PC-9 (cell line): ENCODE results near the gene DPYSL5. TPM values are rescaled to one million over a fixed set of nuclear protein-coding genes. Genes with fewer than 3 reads are reported as not detected.

Experiments
- BruUV-seq: library from RNA; stranded (reverse); fragments of 400-500 nt; replicated peaks from 2 replicates; lab custom pipeline; 2021; lab: Mats Ljungman, UMichigan
- CTCF ChIA-PET: fragments of 300-600 bp; sonication (Branson Sonifier 250); formaldehyde crosslinking; loops from one replicate; lab custom pipeline; 2022; ENCODE audit warnings: antibody characterized with exemption; lab: Charles Lee
- POLR2A ChIA-PET: fragments of 300-600 bp; sonication (Branson Sonifier 250); formaldehyde crosslinking; loops from one replicate; lab custom pipeline; 2022; ENCODE audit warnings: antibody characterized with exemption; ENCODE audit not compliant: unreplicated experiment; lab: Charles Lee
- DNase-seq, 2 experiments: peaks; one replicate each; pipeline versions ENCODE4 v3.0.0 to v3.0.0-alpha.2; 2015 to 2022; ENCODE audit warnings: mixed read lengths in 1 of 2
- H2AFZ ChIP-seq: fragments of 200-600 bp; sonication (generic); 2 replicates; pipeline ENCODE4 v1.8.1; 2017; ENCODE audit warnings: antibody characterized with exemption
- H3F3A ChIP-seq: fragments of 200-600 bp; sonication (generic); 2 replicates; pipeline ENCODE4 v1.8.1; 2017; ENCODE audit warnings: antibody characterized with exemption, mild to moderate bottlenecking, low read depth; ENCODE audit not compliant: insufficient read depth
- H3K27ac ChIP-seq: fragments of 200-600 bp; sonication (generic); 2 replicates; pipeline ENCODE4 v1.6.1; 2016; ENCODE audit warnings: mixed run types
- H3K27me3 ChIP-seq: fragments of 200-600 bp; sonication (generic); 2 replicates; pipeline ENCODE4 v1.6.1; 2016; ENCODE audit warnings: low read depth, mixed run types; ENCODE audit not compliant: insufficient read depth
- H3K36me3 ChIP-seq: fragments of 200-600 bp; sonication (generic); 2 replicates; pipeline ENCODE4 v1.6.1; 2016; ENCODE audit warnings: low read depth, mixed run types
- H3K4me1 ChIP-seq: fragments of 200-600 bp; sonication (generic); replicated peaks from 2 replicates; pipeline ENCODE4 v1.6.1; 2016; ENCODE audit warnings: mixed run types; ENCODE audit not compliant: insufficient read depth
- H3K4me2 ChIP-seq: fragments of 200-600 bp; sonication (generic); 2 replicates; pipeline ENCODE4 v1.6.1; 2017; ENCODE audit warnings: mixed run types
- H3K4me3 ChIP-seq: fragments of 200-600 bp; sonication (generic); 2 replicates; pipeline ENCODE4 v1.6.1; 2016; ENCODE audit warnings: mixed run types
- H3K79me2 ChIP-seq: fragments of 200-600 bp; sonication (generic); 2 replicates; pipeline ENCODE4 v1.6.1; 2017; ENCODE audit warnings: low read depth, mixed run types
- H3K9me2 ChIP-seq: fragments of 200-600 bp; sonication (generic); 2 replicates; pipeline ENCODE4 v1.8.1; 2017; ENCODE audit warnings: mild to moderate bottlenecking; ENCODE audit not compliant: insufficient read depth
- H3K9me3 ChIP-seq: fragments of 200-600 bp; sonication (generic); 2 replicates; pipeline ENCODE4 v1.8.1; 2016; ENCODE audit warnings: low read depth; ENCODE audit not compliant: insufficient read depth
- H4K20me1 ChIP-seq: fragments of 200-600 bp; sonication (generic); 2 replicates; pipeline ENCODE4 v1.8.1; 2017; ENCODE audit not compliant: insufficient read depth
- EZH2 ChIP-seq: fragments of 200-600 bp; sonication (generic); IDR thresholded peaks from 2 replicates; pipeline ENCODE4 v1.8.0; 2017; ENCODE audit warnings: antibody characterized with exemption, low read depth
- intact Hi-C: fragments of 100-400 bp; cut with micrococcal nuclease; formaldehyde crosslinking; loops from one replicate; pipeline ENCODE4 v1.10.0; 2022; ENCODE audit not compliant: unreplicated experiment
- total RNA-seq: library from RNA; stranded (reverse); gene quantifications from 2 replicates; pipeline ENCODE4 v1.2.3, GENCODE V29; 2021
- TF ChIP-seq, protein P1 (sequence below): fragments of 200-600 bp; sonication (generic); conservative IDR thresholded peaks from 2 replicates; pipeline ENCODE4 v1.6.1; 2017; ENCODE audit warnings: mixed run types, antibody characterized with exemption, mild to moderate bottlenecking, moderate library complexity

DPYSL5 gene
- total RNA-seq, 1 experiment from 2014 or later, result not detected

DNA sequence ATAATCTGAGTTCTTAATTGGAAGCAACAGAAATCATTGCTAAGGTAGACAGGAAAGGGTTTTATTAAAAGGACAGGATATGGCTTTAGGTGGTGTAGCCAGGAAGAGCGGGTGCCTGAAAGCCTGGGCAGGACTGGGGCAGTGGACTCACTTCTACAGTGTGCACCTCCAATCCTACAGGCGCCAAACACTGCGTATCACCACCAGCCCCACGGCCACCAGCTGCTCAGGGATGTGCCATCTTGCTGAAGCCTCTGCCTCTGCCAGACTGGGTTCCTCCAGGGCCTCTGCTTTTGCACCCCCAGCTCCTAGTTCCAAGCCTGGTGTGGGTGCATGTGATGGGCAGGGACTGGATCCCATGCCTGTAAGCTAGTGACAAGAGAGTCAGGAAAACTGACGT is 29.7 kb upstream of the DPYSL5 start:
- Histone ChIP-seq H3K27ac (no peak overlapping the region), H3K4me3 (no peak overlapping the region), H3K27me3 (no peaks in the 10 kb centered on the region; the same call in 1 of the 2 replicates), H3F3A (no peaks in the 10 kb centered on the region), H3K9me3 (no peaks in the 10 kb centered on the region), H3K36me3 (no peaks in the 10 kb centered on the region), H3K4me1 (no peaks in the 10 kb centered on the region), H4K20me1 (no peaks in the 10 kb centered on the region), H3K9me2 (no peaks in the 10 kb centered on the region), H2AFZ (no peak overlapping the region), H3K4me2 (no peak overlapping the region), H3K79me2 (no peaks in the 10 kb centered on the region)
- no TSS peak for BruUV-seq
- intact Hi-C loops, result no loop called here
- no peak for DNase-seq
- ChIA-PET CTCF (no interaction called here), POLR2A (no interaction called here)
- TF ChIP-seq EZH2, result no peak
- TF ChIP-seq, protein P1, sequence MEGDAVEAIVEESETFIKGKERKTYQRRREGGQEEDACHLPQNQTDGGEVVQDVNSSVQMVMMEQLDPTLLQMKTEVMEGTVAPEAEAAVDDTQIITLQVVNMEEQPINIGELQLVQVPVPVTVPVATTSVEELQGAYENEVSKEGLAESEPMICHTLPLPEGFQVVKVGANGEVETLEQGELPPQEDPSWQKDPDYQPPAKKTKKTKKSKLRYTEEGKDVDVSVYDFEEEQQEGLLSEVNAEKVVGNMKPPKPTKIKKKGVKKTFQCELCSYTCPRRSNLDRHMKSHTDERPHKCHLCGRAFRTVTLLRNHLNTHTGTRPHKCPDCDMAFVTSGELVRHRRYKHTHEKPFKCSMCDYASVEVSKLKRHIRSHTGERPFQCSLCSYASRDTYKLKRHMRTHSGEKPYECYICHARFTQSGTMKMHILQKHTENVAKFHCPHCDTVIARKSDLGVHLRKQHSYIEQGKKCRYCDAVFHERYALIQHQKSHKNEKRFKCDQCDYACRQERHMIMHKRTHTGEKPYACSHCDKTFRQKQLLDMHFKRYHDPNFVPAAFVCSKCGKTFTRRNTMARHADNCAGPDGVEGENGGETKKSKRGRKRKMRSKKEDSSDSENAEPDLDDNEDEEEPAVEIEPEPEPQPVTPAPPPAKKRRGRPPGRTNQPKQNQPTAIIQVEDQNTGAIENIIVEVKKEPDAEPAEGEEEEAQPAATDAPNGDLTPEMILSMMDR, result no peak

DNA sequence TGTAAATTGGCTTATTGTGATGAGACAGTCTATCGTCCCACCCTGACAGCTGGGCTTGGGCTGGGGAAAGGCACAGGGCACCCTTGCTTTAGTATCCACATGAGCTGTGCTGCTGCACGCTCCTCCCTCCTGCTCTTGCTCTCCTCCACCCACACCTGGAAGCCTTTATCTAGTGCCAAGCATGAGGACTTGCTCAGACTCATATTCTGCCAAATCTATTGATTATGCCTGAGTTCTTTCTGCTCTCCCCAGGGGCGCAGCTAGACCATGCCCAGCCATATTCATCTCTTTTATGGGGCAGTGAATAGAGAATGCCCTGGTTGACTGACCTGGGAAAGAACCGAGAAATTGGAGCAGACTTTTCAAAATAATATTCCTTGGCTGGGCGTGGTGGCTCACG is 29.0 kb upstream of the DPYSL5 start:
- Histone ChIP-seq H3K4me1 (no peaks in the 10 kb centered on the region), H3K9me2 (no peaks in the 10 kb centered on the region), H3K4me3 (no peak overlapping the region), H3K27me3 (no peaks in the 10 kb centered on the region; the same call in 1 of the 2 replicates), H3K4me2 (no peak overlapping the region), H3K9me3 (no peaks in the 10 kb centered on the region), H4K20me1 (no peaks in the 10 kb centered on the region), H3F3A (no peaks in the 10 kb centered on the region), H3K36me3 (no peaks in the 10 kb centered on the region), H3K27ac (no peak overlapping the region), H3K79me2 (no peaks in the 10 kb centered on the region), H2AFZ (no peak overlapping the region)
- ChIA-PET CTCF (interaction anchor here (0.5 kb wide), 1 partner anchor 285 kb away, joined by 3 read pairs; no protein-coding TSS in a partner anchor), POLR2A (interaction anchor here (0.6 kb wide), 1 partner anchor 276 kb away, joined by 3 read pairs; no protein-coding TSS in a partner anchor)
- DNase-seq, result no peak
- no TSS peak for BruUV-seq
- TF ChIP-seq EZH2, result no peak
- TF ChIP-seq, protein P1, result no peak
- intact Hi-C loops, result no loop called here

DNA sequence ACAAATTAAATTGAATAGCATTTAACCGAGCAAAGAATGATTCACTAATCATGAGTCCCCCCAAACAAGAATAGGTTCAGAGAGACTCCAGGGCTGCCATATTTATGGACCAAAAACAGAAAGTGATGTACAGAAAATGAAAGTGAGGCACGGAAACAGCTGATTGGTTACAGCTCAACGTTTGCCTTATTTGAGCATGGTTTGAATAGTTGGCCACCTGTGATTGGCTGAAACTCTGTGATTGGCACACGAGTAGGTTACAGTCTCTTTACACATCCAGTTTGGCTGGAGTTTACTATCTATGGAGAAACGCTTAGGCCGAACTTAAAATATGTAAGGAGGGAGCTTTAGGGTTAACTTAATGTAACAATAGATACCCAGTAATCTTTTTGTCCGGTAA is 27.0 kb upstream of the DPYSL5 start:
- POLR2A ChIA-PET, result no interaction called here
- no TSS peak for BruUV-seq
- H4K20me1 ChIP-seq, result no peaks in the 10 kb centered on the region

DNA sequence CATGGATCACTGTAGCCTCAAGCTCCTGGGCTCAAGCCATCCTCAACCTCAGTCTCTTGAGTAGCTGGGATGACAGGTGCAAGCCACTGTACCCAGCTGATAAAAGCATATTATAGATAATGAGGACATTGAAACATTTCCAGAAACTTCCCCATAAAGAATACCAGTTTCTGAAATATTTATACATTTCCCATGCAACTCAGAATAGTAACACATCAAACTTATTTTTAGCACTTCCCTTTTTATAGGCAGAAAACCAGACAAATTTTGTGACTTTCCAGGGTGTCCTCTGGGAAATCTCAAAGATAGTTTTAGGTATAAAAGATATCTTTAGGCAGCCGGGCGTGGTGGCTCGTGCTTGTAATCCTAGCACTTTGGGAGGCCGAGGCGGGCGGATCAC is 25.1 kb upstream of the DPYSL5 start:
- BruUV-seq, result no TSS peak
- DNase-seq, result no peak
- CTCF ChIA-PET, result no interaction called here
- intact Hi-C loops, result no loop called here
- Histone ChIP-seq H3K27ac (no peak overlapping the region), H2AFZ (no peak overlapping the region), H3K9me3 (no peaks in the 10 kb centered on the region), H3K27me3 (no peaks in the 10 kb centered on the region; the same call in 1 of the 2 replicates), H3F3A (no peaks in the 10 kb centered on the region), H3K9me2 (no peaks in the 10 kb centered on the region), H4K20me1 (no peaks in the 10 kb centered on the region), H3K79me2 (no peaks in the 10 kb centered on the region), H3K36me3 (no peaks in the 10 kb centered on the region), H3K4me3 (no peak overlapping the region), H3K4me2 (no peak overlapping the region), H3K4me1 (no peaks in the 10 kb centered on the region)
- POLR2A ChIA-PET, result no interaction called here
- TF ChIP-seq EZH2, result no peak
- TF ChIP-seq, protein P1, result no peak

More for the DNA sequence above, 27.0 kb upstream of the DPYSL5 start:
- Histone ChIP-seq H3F3A (no peaks in the 10 kb centered on the region), H3K4me3 (no peak overlapping the region), H3K27ac (no peak overlapping the region), H3K9me3 (no peaks in the 10 kb centered on the region), H3K4me2 (no peak overlapping the region), H3K79me2 (no peaks in the 10 kb centered on the region), H3K27me3 (no peaks in the 10 kb centered on the region; the same call in 1 of the 2 replicates), H3K9me2 (no peaks in the 10 kb centered on the region), H3K4me1 (no peaks in the 10 kb centered on the region), H2AFZ (no peak overlapping the region), H3K36me3 (no peaks in the 10 kb centered on the region)
- no peak for TF ChIP-seq EZH2
- DNase-seq, result no peak
- intact Hi-C loops, result no loop called here
- CTCF ChIA-PET, result no interaction called here
